ENCODE results near the gene USP12.

GRCh38 chr13:27076421-27076820, 95.2 kb downstream of the USP12 start:
- TF ChIP-seq CTCF (IDR thresholded peaks at IDR 0.05) = no peak
- no peak for TF ChIP-seq POLR2A (IDR thresholded peaks at IDR 0.05)
